Activated CD4-positive, alpha-beta T cell treated with anti-CD3 and anti-CD28 coated beads, Interleukin-2, amount 10 ng/mL, durations not matched to agents 7 days and 5 days (primary cell): ENCODE data around the gene KRT83. TPM values are rescaled to one million over a fixed set of nuclear protein-coding genes. Genes with fewer than 3 reads are reported as not detected.

Experiments used
- CTCF ChIA-PET: fragments of 350-600 bp; sonication (Branson Sonifier 250); formaldehyde crosslinking; loops from one replicate; lab custom pipeline; 2021; ENCODE audit warnings: antibody characterized with exemption; lab: Charles Lee
- POLR2A ChIA-PET: fragments of 350-600 bp; sonication (Branson Sonifier 250); formaldehyde crosslinking; loops from one replicate; lab custom pipeline; 2021; ENCODE audit warnings: antibody characterized with exemption; lab: Charles Lee
- DNase-seq: peaks from one replicate; pipeline ENCODE4 v3.0.0-alpha.2; 2020
- H3K27ac Mint-ChIP-seq: one replicate; pipeline ENCODE4 v1.8.0; 2021; ENCODE audit warnings: mild to moderate bottlenecking, moderate library complexity, mixed read lengths
- H3K27me3 Mint-ChIP-seq: one replicate; pipeline ENCODE4 v1.8.0; 2021; ENCODE audit warnings: mixed read lengths
- H3K36me3 Mint-ChIP-seq: one replicate; pipeline ENCODE4 v1.8.0; 2021; ENCODE audit warnings: low read depth, mixed read lengths
- H3K4me1 Mint-ChIP-seq: one replicate; pipeline ENCODE4 v1.8.0; 2021; ENCODE audit warnings: mixed read lengths
- H3K4me3 Mint-ChIP-seq: one replicate; pipeline ENCODE4 v1.8.0; 2021; ENCODE audit warnings: mild to moderate bottlenecking, moderate library complexity, mixed read lengths
- H3K9me3 Mint-ChIP-seq: one replicate; pipeline ENCODE4 v1.8.0; 2021; ENCODE audit warnings: mixed read lengths
- total RNA-seq, 2 experiments: library from RNA; stranded (reverse); gene quantifications; one replicate each; pipeline ENCODE4 v1.2.3, GENCODE V29; 2021

The KRT83 gene
- total RNA-seq, 2 experiments from 2014 or later, result not detected

GRCh38 chr12:52268212-52268611 lies 53.0 kb downstream of the KRT83 start:
- Mint-ChIP-seq H3K4me1 (no peaks in the 10 kb centered on the region), H3K4me3 (no peak overlapping the region), H3K36me3 (no peaks in the 10 kb centered on the region), H3K9me3 (no peaks in the 10 kb centered on the region), H3K27ac (no peak overlapping the region), H3K27me3 (peaks cover 39% of the 10 kb centered on the region)
- ChIA-PET POLR2A (no interaction called here), CTCF (interaction anchor here (2.0 to 2.9 kb wide), 2 partner anchors 11 to 47 kb away, joined by 5 to 19 read pairs; no protein-coding TSS in a partner anchor)
- no peak for DNase-seq

GRCh38 chr12:52267699-52268098 lies 53.5 kb downstream of the KRT83 start:
- ChIA-PET CTCF (interaction anchor here (0.6 to 2.9 kb wide), 4 partner anchors 9 to 48 kb away, joined by 3 to 19 read pairs (median 5); no protein-coding TSS in a partner anchor), POLR2A (no interaction called here)
- H3K27ac Mint-ChIP-seq, result no peak overlapping the region
- H3K4me3 Mint-ChIP-seq, result no peak overlapping the region
- no peaks in the 10 kb centered on the region for H3K4me1 Mint-ChIP-seq
- H3K36me3 Mint-ChIP-seq, result no peaks in the 10 kb centered on the region
- H3K9me3 Mint-ChIP-seq, result no peaks in the 10 kb centered on the region
- H3K27me3 Mint-ChIP-seq, result peaks cover 35% of the 10 kb centered on the region
- no peak for DNase-seq

GRCh38 chr12:52267266-52267665 lies 53.9 kb downstream of the KRT83 start:
- Mint-ChIP-seq H3K27me3 (peaks cover 37% of the 10 kb centered on the region), H3K4me1 (no peaks in the 10 kb centered on the region), H3K4me3 (no peak overlapping the region), H3K27ac (no peak overlapping the region), H3K36me3 (no peaks in the 10 kb centered on the region), H3K9me3 (peaks cover 1% of the 10 kb centered on the region)
- ChIA-PET POLR2A (no interaction called here), CTCF (interaction anchor here (0.6 to 2.9 kb wide), 4 partner anchors 10 to 48 kb away, joined by 3 to 19 read pairs (median 5); no protein-coding TSS in a partner anchor)
- DNase-seq, result no peak

GRCh38 chr12:52266514-52266913 lies 54.7 kb downstream of the KRT83 start:
- H3K36me3 Mint-ChIP-seq, result no peaks in the 10 kb centered on the region
- peaks cover 39% of the 10 kb centered on the region for H3K27me3 Mint-ChIP-seq
- H3K9me3 Mint-ChIP-seq, result peaks cover 2% of the 10 kb centered on the region
- peaks cover 3% of the 10 kb centered on the region for H3K4me1 Mint-ChIP-seq
- CTCF ChIA-PET, result interaction anchor here (1.5 to 2.9 kb wide), 4 partner anchors 13 to 49 kb away, joined by 3 to 19 read pairs (median 4); no protein-coding TSS in a partner anchor
- H3K27ac Mint-ChIP-seq, result no peak overlapping the region
- H3K4me3 Mint-ChIP-seq, result no peak overlapping the region
- DNase-seq, result no peak
- POLR2A ChIA-PET, result no interaction called here

- Mint-ChIP-seq H3K36me3 (no peaks in the 10 kb centered on the region), H3K27ac (no peak overlapping the region), H3K9me3 (peaks cover 2% of the 10 kb centered on the region), H3K4me3 (no peak overlapping the region), H3K27me3 (peaks cover 46% of the 10 kb centered on the region), H3K4me1 (peaks cover 24% of the 10 kb centered on the region)
- CTCF ChIA-PET, result interaction anchor here (1.1 to 1.4 kb wide), 2 partner anchors 14 to 15 kb away, joined by 4 read pairs; no protein-coding TSS in a partner anchor
- POLR2A ChIA-PET, result no interaction called here
- no peak for DNase-seq
Measured at GRCh38 chr12:52264435-52264825, 56.8 kb downstream of the KRT83 start.

Other genes starting within 250 kb of the KRT83 start
- gene SMIM41, start 241.7 kb downstream of the KRT83 start, total RNA-seq, result not detected
- not detected for gene KRT80, start 129.4 kb downstream of the KRT83 start, total RNA-seq
- gene KRT7, start 88.2 kb downstream of the KRT83 start, total RNA-seq, result 1 to 10 TPM; 2.2 to 2.5 TPM
- gene KRT86, start 46.8 kb downstream of the KRT83 start, total RNA-seq, result not detected
- gene KRT81, start 29.9 kb downstream of the KRT83 start, total RNA-seq, result not detected
- gene KRT85, start 46.1 kb upstream of the KRT83 start, total RNA-seq, result not detected
- gene KRT84, start 64.3 kb upstream of the KRT83 start, total RNA-seq, result not detected
- gene KRT82, start 84.9 kb upstream of the KRT83 start, total RNA-seq, result not detected
- gene KRT75, start 113.0 kb upstream of the KRT83 start, total RNA-seq, result not detected
- not detected for gene KRT6B, start 130.7 kb upstream of the KRT83 start, total RNA-seq
- gene KRT6C, start 152.4 kb upstream of the KRT83 start, total RNA-seq, result not detected
- gene KRT6A, start 171.9 kb upstream of the KRT83 start, total RNA-seq, result not detected
- gene KRT5, start 199.0 kb upstream of the KRT83 start, total RNA-seq, result not detected
- not detected for gene KRT71, start 231.7 kb upstream of the KRT83 start, total RNA-seq